GM18507 (cell line): ENCODE measurements around the gene LYPD1.

ENCODE experiments used
- DNase-seq: peaks from one replicate; pipeline ENCODE4 v3.0.0; 2011; ENCODE audit warnings: low read depth; ENCODE audit not compliant: insufficient read length; ENCODE audit errors: extremely low spot score
- FAIRE-seq: peaks from 2 replicates; lab custom pipeline; 2011; peaks lifted over from hg19 to GRCh38; lab: Jason Lieb, UNC

Gene LYPD1

DNA sequence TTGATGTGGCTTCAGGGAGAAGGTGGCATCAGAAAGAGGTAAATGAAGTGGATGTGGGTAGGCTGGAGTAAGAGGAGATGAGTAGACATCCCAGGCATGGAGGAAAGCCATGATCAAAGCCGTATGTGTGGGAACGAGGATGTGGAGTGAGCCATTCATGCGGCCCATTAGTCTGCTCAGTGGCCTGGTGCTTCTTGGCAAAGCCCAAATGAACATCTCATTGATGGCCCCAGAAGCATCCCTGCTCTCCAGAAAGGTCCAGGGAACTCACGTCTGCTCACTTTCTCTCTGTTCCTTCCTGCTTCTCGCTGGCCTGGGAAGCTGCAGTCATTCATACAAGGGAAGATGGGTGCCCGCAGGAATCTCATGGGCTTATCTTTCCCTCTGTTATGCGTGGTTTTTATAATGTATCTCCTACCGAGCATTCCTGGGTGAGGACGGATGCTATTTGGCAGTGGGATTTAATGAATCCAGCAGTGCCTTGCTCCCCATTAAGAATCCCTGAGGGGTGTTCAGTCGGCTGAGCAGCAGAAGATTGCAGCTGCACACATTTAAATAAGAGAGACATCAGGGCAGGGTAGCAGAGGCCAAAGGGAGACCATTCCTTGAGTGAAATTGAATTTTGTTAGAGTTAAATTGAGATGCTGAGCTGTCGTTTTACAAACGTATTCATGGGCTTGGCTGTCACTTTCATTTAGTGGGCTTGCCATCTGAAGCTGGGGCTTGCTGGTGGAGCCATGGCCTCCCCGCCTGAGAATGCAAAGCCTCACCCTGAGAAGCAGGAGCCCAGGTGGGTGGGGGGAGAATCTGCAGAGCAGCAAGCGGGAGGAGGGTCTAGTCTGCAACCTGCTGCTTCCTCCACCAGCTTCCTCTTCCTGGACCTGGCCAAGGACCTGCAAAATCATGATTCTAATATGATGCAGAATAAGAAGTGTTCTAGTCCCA lies 64.5 kb downstream of the LYPD1 start:
- DNase-seq (no peak), FAIRE-seq (no peak)

DNA sequence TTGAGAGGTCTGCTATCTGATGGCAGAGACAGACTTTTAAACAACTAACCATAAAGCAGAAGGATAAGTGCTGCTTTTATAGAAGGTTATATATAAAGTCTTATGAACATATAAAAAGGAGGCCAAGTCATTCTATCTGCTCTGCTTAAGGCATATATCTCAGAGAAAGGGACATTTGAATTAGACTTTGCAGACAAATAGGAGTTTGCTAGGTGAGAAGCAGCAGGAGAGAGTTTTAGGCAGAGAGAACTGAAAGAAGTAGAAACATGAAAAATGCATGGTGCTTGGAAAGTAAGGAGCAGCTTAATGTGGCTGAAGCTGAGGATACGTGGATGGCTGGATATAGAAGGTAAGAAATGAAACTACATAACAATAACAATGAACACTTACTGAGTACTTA lies 65.4 kb downstream of the LYPD1 start:
- DNase-seq (no peak), FAIRE-seq (no peak)

DNA sequence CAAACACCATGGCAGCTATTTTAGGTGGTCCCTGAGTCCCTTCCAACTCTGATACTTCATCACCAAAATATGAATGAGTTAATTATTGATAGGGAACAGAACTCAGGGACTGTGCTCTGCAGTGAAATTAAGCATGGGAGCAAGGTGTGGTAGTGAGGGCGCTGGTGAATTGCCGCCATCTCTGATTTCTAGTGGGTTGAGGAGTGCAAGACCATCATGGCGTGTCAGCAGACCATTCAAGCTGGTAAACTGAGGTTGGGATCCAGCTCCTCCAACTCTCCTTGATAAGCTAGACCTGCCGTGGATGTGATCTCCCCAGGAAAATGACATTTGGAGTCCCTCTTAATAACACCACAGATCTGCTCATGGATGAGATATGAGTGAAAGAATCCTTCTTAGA lies 70.4 kb downstream of the LYPD1 start:
- DNase-seq (no peak), FAIRE-seq (no peak)

DNA sequence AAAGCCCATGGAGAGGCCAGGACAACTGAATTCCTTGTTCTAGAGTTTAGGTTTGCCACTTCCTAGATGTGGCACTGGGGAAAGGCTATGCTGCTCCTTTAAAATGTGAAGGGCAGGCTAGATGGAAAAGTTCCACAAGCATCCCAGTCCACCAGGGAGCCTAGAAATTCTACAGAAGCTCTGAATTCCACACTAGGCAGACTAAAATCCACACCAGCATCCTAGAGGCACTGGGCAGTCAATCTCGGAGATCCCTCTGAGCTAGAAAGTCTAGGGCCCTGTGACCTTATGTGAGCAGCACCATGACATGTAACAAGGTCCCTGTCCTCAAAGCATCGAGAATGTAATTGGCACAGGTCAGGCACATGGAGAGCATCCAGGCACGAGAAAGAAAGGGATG lies 71.5 kb downstream of the LYPD1 start:
- FAIRE-seq (no peak), DNase-seq (no peak)

DNA sequence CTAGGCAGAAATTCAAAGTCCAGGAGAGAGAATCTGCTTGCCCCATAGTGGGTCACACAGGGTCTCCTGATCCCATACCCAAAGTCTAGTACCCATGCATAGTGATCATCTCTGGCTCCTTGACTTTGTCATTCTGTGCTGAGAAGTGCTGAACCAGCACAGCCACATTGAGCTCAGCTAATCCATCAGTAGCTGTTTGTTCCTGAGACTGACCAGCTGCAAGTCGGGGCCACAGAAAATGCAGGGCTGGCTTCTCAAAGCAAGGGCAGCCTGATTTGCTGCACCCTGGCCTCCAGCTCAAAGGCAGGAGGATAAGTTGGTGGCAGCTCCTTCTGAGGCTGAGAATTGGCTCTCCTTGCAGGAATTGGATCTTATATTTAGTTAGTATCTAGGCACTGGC lies 72.2 kb downstream of the LYPD1 start:
- DNase-seq (no peak), FAIRE-seq (no peak)

DNA sequence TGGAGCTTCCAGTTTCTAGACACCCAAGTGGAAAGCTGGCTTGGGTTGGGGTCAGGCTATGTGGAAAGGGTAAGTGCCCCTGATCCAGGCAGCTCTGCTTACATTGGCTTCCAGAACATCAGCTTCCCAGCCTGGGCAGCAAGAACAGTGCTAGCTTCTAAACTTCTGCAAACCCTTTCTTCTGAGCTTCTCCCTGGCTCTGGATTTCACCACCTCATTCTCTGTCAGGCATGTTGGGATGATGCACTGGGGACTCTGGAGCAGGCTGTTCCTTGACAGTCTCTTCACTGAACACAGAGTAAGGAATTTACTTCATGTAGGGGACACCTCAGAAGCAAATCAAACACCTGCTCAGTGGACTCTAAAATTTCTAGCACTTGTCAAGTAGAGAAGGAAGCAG lies 72.8 kb downstream of the LYPD1 start:
- no peak for FAIRE-seq
- DNase-seq: no peak

DNA sequence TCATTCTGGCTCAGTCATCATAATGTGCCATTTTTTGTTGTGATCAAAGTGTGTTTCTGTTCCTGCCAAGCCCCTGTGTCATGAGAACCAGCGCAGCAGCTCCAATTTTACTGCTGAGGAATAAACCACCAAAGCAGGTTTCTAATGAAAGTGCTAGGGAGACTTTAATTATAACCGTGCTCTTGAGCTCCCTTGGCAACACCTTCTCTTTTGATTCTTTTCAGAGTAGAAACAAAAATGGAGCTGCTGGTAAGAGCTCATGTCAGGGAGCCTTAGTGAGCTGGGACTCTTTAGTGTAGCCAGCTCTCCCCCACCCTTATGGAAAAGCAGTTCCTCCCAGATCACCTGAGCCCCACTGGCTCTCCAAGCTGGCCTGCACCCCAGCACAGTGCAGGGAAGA lies 74.3 kb downstream of the LYPD1 start:
- no peak for FAIRE-seq
- no peak for DNase-seq

DNA sequence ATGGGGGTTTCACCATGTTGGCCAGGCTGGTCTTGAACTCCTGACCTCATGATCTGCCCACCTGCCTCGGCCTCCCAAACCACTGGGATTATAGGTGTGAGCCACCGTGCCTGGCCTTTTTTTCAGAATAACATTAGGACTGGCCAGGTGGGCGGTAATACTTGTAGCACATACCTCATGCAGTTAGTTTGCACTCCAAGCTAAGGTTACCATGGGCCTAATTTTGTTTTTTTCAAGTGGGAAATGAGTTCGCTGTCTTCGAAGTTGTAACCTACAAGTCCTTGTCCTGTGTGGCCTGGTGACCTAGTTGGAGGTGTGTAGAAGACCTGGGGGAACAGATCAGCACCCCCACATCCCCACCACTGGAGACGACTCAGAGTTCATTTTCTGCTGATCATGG lies 74.8 kb downstream of the LYPD1 start:
- DNase-seq: no peak
- FAIRE-seq: no peak
